Erythroblast (primary cell): ENCODE measurements around the gene RAB18.

Source experiments
- GATA1 ChIP-seq: IDR thresholded peaks from 2 replicates; pipeline ENCODE4 v1.6.1; 2011; ENCODE audit warnings: low read depth, mild to moderate bottlenecking, control low read depth, low read length, moderate library complexity
- POLR2A ChIP-seq: IDR thresholded peaks from 2 replicates; pipeline ENCODE4 v1.6.1; 2011; ENCODE audit warnings: mild to moderate bottlenecking, low read length

GRCh38 chr10:27474741-27475140, 29.4 kb upstream of the RAB18 start:
- TF ChIP-seq POLR2A (no peak), GATA1 (no peak)
